ENCODE results near the gene PDXDC1. TPM values are rescaled to one million over a fixed set of nuclear protein-coding genes. Genes with fewer than 3 reads are reported as not detected.
"Not testable (repeated sequence)": the region's sequence is repeated elsewhere in the genome, so short reads cannot be mapped to it uniquely, and the experiment has no call there.

PDXDC1 gene
- total RNA-seq, 1 donor from 2014 or later: 36.0 TPM

DNA sequence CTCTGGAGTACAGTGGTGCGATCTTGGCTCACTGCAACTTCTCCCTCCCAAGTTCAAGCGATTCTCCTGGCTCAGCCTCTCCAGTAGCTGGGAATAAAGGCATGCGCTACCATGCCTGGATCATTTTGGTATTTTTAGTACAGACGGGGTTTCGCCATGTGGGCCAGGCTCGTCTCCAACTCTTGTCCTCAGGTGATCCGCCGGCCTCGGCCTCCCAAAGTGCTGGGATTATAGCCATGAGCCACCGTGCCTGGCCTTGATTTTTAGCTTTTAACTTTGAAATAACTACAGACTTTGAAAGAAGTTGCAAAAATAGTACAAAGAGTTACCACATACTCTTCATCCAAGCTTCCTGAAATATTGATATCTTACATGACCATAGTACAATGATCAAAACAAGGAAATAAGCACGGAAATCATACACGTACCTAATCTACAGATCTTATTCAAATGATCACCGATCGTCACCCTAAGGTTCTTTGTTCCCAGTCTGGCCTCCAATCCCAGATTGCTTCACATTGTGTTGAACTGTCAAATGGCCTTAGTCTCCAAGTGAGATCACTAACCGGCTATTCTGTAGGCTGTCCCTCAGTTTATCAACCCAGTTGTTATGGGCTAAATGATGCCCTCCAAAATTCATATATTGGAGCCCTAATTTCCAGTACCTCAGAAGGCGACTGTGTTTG is 19.1 kb upstream of the PDXDC1 start:
- no peaks in the 10 kb centered on the region for H3K9me3 ChIP-seq (ENCODE audit: control insufficient read depth in 3 of 3, low read length in 3 of 3)
- no peaks in the 10 kb centered on the region for H3K27me3 ChIP-seq (ENCODE audit: control insufficient read depth in 3 of 3, insufficient read depth in 3 of 3, low read length in 3 of 3)
- peaks cover 8 to 14% (median 10%) of the 10 kb centered on the region in 3 donors for H3K4me1 ChIP-seq (ENCODE audit: control insufficient read depth in 3 of 3, insufficient read depth in 3 of 3, low read length in 3 of 3)
- H3K9ac ChIP-seq (ENCODE audit: low read depth in 1 of 3, low read length in 3 of 3): peak overlapping the region; percentile 0 to 34 (median 1)
- no peak overlapping the region for H3K4me3 ChIP-seq (ENCODE audit: low read length in 3 of 3)
- no peaks in the 10 kb centered on the region for H3K36me3 ChIP-seq (ENCODE audit: control insufficient read depth in 3 of 3, insufficient read depth in 3 of 3, low read length in 3 of 3)
- peak overlapping the region; percentile 81 for H3K27ac ChIP-seq (ENCODE audit: low read depth, low read length)

DNA sequence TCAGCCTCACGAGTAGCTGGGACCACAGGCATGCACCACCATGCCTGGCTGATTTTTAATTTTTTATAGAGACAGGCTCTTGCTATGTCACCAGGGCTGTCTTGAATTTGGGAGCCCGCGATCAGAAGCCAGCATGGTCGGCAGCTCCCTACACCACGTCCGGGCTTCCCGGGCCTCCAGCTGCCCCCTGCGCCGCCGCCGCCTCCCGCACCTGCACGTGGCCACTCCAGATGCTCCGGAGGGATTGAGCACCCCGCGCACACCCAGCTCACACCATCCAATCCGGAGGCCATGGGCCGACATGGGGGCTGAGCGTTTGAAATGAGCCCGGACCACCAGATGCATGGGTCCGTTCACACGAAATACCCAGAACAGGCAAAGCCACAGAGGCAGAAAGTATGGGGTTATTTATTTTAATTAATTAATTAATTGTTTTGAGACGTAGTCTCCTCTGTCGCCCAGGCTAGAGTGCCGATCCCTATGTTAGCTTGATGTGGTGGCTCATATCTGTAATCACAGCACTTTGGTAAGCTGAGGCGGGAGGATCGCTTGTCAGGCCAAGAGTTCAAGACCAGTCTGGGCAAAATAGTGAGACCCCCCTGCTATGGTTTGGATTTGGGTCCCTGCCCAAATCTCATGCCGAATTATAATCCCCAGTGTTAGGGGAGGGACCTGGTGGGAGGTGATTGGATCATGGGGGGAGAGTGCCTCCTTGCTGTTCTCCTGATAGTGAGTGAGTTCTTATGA is 17.1 kb upstream of the PDXDC1 start:
- Histone ChIP-seq H3K9me3 (ENCODE audit: control insufficient read depth in 3 of 3, low read length in 3 of 3) (no peaks in the 10 kb centered on the region), H3K36me3 (ENCODE audit: control insufficient read depth in 3 of 3, insufficient read depth in 3 of 3, low read length in 3 of 3) (no peaks in the 10 kb centered on the region), H3K4me1 (ENCODE audit: control insufficient read depth in 3 of 3, insufficient read depth in 3 of 3, low read length in 3 of 3) (peaks cover 8 to 14% (median 10%) of the 10 kb centered on the region in 3 donors), H3K4me3 (ENCODE audit: low read length in 3 of 3) (no peak overlapping the region), H3K27ac (ENCODE audit: low read depth, low read length) (no peak overlapping the region), H3K9ac (ENCODE audit: low read depth in 1 of 3, low read length in 3 of 3) (no peak overlapping the region), H3K27me3 (ENCODE audit: control insufficient read depth in 3 of 3, insufficient read depth in 3 of 3, low read length in 3 of 3) (no peaks in the 10 kb centered on the region)

DNA sequence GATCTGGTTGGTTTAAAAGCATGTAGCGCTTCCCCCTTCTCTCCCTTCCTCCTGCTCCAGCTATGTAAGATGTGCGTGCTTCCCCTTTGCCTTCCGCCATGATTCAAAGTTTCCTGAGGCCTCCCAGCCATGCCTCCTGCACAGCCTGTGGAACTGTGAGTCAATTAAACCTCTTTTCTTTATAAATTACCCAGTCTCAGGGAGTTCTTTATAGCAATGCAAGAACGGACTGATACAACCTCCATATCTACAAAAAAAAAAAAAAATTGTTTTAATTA is 16.6 kb upstream of the PDXDC1 start:
- Histone ChIP-seq H3K27me3 (ENCODE audit: control insufficient read depth in 3 of 3, insufficient read depth in 3 of 3, low read length in 3 of 3) (no peaks in the 10 kb centered on the region), H3K9me3 (ENCODE audit: control insufficient read depth in 3 of 3, low read length in 3 of 3) (no peaks in the 10 kb centered on the region)

DNA sequence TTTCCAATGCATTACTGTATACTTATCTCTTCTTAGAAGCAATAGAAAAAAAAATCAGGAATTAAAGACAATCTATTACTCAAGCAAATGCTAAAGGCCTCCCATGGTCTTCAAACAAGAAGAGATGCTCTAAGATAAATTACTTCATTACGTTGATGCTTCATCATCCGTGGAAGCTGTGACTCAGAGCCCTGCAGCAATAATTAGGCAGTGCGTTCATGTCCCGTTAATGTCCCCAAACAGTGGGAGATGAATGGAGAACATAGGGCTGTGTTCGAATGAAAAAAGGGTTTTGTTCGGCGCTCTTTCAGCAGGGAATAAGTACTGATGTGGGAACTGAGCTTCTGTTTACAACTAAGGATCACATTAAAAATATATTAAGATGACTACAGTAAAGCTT is 15.9 kb upstream of the PDXDC1 start:
- Histone ChIP-seq H3K27me3 (ENCODE audit: control insufficient read depth in 3 of 3, insufficient read depth in 3 of 3, low read length in 3 of 3) (no peaks in the 10 kb centered on the region), H3K9me3 (ENCODE audit: control insufficient read depth in 3 of 3, low read length in 3 of 3) (no peaks in the 10 kb centered on the region), H3K36me3 (ENCODE audit: control insufficient read depth in 3 of 3, insufficient read depth in 3 of 3, low read length in 3 of 3) (no peaks in the 10 kb centered on the region), H3K4me3 (ENCODE audit: low read length in 3 of 3) (no peak overlapping the region), H3K27ac (ENCODE audit: low read depth, low read length) (no peak overlapping the region), H3K9ac (ENCODE audit: low read depth in 1 of 3, low read length in 3 of 3) (no peak overlapping the region), H3K4me1 (ENCODE audit: control insufficient read depth in 3 of 3, insufficient read depth in 3 of 3, low read length in 3 of 3) (peaks cover 8 to 14% (median 10%) of the 10 kb centered on the region in 3 donors)

More for the DNA sequence above, 16.6 kb upstream of the PDXDC1 start:
- peaks cover 8 to 14% (median 10%) of the 10 kb centered on the region in 3 donors for H3K4me1 ChIP-seq (ENCODE audit: control insufficient read depth in 3 of 3, insufficient read depth in 3 of 3, low read length in 3 of 3)
- no peak overlapping the region for H3K9ac ChIP-seq (ENCODE audit: low read depth in 1 of 3, low read length in 3 of 3)
- H3K36me3 ChIP-seq (ENCODE audit: control insufficient read depth in 3 of 3, insufficient read depth in 3 of 3, low read length in 3 of 3): no peaks in the 10 kb centered on the region
- H3K27ac ChIP-seq (ENCODE audit: low read depth, low read length): no peak overlapping the region
- H3K4me3 ChIP-seq (ENCODE audit: low read length in 3 of 3): no peak overlapping the region

DNA sequence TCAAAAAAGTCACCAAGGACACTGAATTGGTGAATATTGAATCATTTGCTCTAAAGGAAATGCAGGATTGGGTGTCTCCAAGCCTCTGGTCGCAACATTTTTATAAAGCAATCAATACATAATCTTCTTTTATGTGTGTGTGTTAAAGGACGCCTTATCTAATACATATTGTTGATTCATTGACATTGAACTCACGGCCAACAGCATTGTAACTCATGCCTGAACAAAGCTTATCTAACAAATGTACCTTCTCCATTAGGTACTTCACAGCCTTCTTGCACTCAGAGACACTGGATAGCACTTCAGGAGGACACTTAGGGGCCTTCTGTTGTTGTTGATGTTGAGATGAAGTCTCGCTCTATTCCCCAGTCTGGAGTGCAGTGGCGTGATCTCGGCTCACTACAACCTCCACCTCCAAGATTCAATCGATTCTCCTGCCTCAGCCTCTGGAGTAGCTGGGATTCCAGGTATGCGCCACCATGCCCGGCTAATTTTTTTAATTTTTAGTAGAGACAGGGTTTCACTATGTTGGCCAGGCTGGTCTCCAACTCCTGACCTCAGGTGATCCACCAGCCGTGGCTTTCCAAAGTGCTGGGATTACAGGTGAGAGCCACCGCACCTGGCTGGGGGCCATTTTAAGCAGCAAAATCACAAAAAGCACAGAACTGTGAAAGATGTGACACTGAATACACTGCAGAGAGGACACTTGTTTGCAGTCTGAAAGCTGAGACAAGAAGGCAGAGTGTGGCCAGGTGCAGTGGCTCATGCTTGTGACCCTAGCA is 13.2 kb upstream of the PDXDC1 start:
- H3K27me3 ChIP-seq (ENCODE audit: control insufficient read depth in 3 of 3, insufficient read depth in 3 of 3, low read length in 3 of 3): no peaks in the 10 kb centered on the region
- no peak overlapping the region for H3K27ac ChIP-seq (ENCODE audit: low read depth, low read length)
- no peak overlapping the region for H3K4me3 ChIP-seq (ENCODE audit: low read length in 3 of 3)
- no peaks in the 10 kb centered on the region for H3K9me3 ChIP-seq (ENCODE audit: control insufficient read depth in 3 of 3, low read length in 3 of 3)
- no peak overlapping the region for H3K9ac ChIP-seq (ENCODE audit: low read depth in 1 of 3, low read length in 3 of 3)
- no peaks in the 10 kb centered on the region for H3K4me1 ChIP-seq (ENCODE audit: control insufficient read depth in 3 of 3, insufficient read depth in 3 of 3, low read length in 3 of 3)
- H3K36me3 ChIP-seq (ENCODE audit: control insufficient read depth in 3 of 3, insufficient read depth in 3 of 3, low read length in 3 of 3): no peaks in the 10 kb centered on the region

DNA sequence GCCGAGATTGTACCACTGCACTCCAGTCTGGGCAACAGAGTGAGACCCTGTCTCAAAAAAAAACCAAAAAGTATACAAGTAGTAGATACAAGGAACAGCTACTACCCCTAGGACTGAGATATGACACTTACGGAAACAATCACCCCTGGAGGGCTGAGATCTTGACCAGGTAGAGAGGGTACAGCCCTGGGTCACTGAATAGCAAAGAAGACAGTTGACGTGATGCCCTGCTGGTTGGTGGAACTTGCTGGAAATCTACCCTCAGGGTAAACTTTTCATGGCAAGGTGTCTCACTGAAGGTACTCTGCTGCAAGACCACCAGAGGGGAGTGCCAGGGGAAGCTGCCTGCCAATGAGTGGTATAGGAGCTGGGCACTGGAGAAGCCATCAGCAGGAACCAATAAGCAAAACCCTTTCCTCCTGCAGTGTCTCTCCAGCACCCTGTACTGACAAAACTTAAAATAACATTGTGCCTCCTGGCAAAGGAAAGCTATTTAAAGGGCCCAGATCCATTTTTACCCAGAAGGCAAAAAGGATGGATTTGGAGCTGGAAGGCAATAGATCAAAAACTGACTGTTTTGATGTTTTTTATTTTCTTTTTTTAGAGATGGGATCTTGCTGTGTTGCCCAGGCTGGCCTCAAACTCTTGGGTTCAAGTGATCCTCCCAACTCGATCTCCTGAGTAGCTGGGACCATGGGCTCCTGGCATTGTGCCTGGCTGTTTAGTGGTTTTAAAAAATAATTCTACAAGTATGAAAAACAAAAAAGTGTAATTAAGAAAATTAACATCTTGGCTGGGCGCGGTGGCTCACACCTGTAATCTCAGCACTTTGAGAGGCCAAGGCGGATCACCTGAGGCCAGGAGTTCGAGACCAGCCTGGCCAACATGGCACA is 11.3 kb upstream of the PDXDC1 start:
- H3K4me1 ChIP-seq (ENCODE audit: control insufficient read depth in 3 of 3, insufficient read depth in 3 of 3, low read length in 3 of 3): no peaks in the 10 kb centered on the region
- H3K4me3 ChIP-seq (ENCODE audit: low read length in 3 of 3): no peak overlapping the region
- H3K36me3 ChIP-seq (ENCODE audit: control insufficient read depth in 3 of 3, insufficient read depth in 3 of 3, low read length in 3 of 3): no peaks in the 10 kb centered on the region
- H3K27ac ChIP-seq (ENCODE audit: low read depth, low read length): no peak overlapping the region
- no peak overlapping the region for H3K9ac ChIP-seq (ENCODE audit: low read depth in 1 of 3, low read length in 3 of 3)
- H3K27me3 ChIP-seq (ENCODE audit: control insufficient read depth in 3 of 3, insufficient read depth in 3 of 3, low read length in 3 of 3): no peaks in the 10 kb centered on the region
- no peaks in the 10 kb centered on the region for H3K9me3 ChIP-seq (ENCODE audit: control insufficient read depth in 3 of 3, low read length in 3 of 3)

DNA sequence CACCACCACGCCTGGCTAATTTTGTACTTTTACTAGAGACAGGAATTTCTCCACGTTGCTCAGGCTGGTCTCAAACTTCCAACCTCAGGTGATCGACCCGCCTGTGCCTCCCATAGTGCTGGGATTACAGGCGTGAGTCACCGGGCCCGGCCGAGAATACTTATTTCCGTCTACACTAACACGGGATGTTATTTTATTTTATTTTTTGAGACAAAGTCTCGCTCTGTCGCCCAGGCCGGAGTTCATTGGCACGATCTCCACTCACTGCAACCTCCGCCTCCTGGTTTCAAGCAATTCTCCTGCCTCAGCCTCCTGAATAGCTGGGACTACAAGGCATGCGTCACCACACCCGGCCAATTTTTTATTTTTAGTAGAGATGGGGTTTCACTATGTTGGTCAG is 9.5 kb upstream of the PDXDC1 start:
- no peaks in the 10 kb centered on the region for H3K27me3 ChIP-seq (ENCODE audit: control insufficient read depth in 3 of 3, insufficient read depth in 3 of 3, low read length in 3 of 3)
- H3K36me3 ChIP-seq (ENCODE audit: control insufficient read depth in 3 of 3, insufficient read depth in 3 of 3, low read length in 3 of 3): no peaks in the 10 kb centered on the region
- H3K9me3 ChIP-seq (ENCODE audit: control insufficient read depth in 3 of 3, low read length in 3 of 3): no peaks in the 10 kb centered on the region
- no peak overlapping the region for H3K4me3 ChIP-seq (ENCODE audit: low read length in 3 of 3)
- no peak overlapping the region for H3K27ac ChIP-seq (ENCODE audit: low read depth, low read length)
- H3K4me1 ChIP-seq (ENCODE audit: control insufficient read depth in 3 of 3, insufficient read depth in 3 of 3, low read length in 3 of 3): no peaks in the 10 kb centered on the region
- no peak overlapping the region for H3K9ac ChIP-seq (ENCODE audit: low read depth in 1 of 3, low read length in 3 of 3)

DNA sequence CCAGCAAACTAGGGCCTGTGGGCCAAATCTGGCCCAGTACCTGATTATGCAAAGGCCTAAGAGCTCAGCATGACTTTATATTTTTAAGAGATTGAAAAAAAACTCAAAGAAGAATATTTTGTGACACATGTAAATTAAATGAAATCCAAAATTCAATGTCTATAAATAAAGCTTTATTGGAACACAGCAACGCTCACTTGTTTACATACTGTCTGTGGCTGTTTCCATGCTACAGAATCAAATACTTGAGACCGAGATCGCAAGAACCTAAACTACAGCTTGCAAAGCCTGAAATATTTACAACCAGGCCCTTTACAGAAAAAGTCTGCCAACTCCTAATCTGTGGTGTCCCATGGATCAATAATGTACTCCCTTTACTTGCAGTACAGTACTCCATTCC is 5.0 kb upstream of the PDXDC1 start:
- not testable (repeated sequence) for H3K4me3 ChIP-seq (ENCODE audit: low read length in 3 of 3); H3K27ac ChIP-seq (ENCODE audit: low read depth, low read length); H3K36me3 ChIP-seq (ENCODE audit: control insufficient read depth in 3 of 3, insufficient read depth in 3 of 3, low read length in 3 of 3); H3K27me3 ChIP-seq (ENCODE audit: control insufficient read depth in 3 of 3, insufficient read depth in 3 of 3, low read length in 3 of 3); H3K9ac ChIP-seq (ENCODE audit: low read depth in 1 of 3, low read length in 3 of 3); H3K9me3 ChIP-seq (ENCODE audit: control insufficient read depth in 3 of 3, low read length in 3 of 3); H3K4me1 ChIP-seq (ENCODE audit: control insufficient read depth in 3 of 3, insufficient read depth in 3 of 3, low read length in 3 of 3)

DNA sequence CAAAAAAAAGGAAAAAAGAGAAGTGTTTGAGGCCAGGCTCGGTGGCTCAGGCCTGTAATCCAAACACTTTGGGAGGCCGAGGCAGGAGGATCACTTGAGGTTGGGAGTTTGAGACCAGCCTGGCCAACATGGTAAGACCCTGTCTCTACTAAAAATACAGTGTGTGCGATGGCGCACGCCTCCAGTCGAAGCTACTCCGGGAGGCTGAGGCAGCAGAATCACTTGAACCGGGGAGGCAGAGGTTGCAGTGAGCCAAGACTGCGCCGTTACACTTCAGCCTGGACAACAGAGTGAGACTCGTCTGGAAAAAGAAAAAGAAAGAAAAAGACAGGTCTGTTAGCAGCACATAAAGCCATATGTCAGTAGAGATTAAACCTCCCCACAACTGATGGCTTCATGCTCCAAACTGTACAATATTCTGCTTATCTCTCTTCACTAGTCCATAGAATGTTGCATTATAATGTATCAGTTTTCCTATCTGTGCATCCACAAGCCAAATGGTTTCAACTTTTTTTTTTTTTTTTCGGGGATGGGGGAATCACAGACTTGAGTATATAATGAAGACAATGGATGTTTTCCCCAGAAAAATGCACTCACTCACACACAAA is 3.1 kb upstream of the PDXDC1 start:
- H3K27me3 ChIP-seq (ENCODE audit: control insufficient read depth in 3 of 3, insufficient read depth in 3 of 3, low read length in 3 of 3); H3K4me3 ChIP-seq (ENCODE audit: low read length in 3 of 3); H3K4me1 ChIP-seq (ENCODE audit: control insufficient read depth in 3 of 3, insufficient read depth in 3 of 3, low read length in 3 of 3); H3K27ac ChIP-seq (ENCODE audit: low read depth, low read length); H3K36me3 ChIP-seq (ENCODE audit: control insufficient read depth in 3 of 3, insufficient read depth in 3 of 3, low read length in 3 of 3); H3K9me3 ChIP-seq (ENCODE audit: control insufficient read depth in 3 of 3, low read length in 3 of 3); H3K9ac ChIP-seq (ENCODE audit: low read depth in 1 of 3, low read length in 3 of 3): not testable (repeated sequence)

Data from skeletal muscle tissue (tissue), 4 donors.